GM23338 (cell line): ENCODE measurements around the gene ACSBG1.

Source experiments
- CTCF ChIP-seq, 2 experiments: fragments of 200-600 bp in 1 of 2; sonication (generic) in 1 of 2; conservative IDR thresholded peaks; 2 replicates each; pipeline versions ENCODE4 v1.5.1 to v1.6.1; 2016 to 2017; ENCODE audit warnings: antibody characterized with exemption in 2 of 2, low read depth in 2 of 2, mild to moderate bottlenecking in 2 of 2, moderate library complexity in 1 of 2
- EZH2 ChIP-seq: fragments of 200-600 bp; sonication (generic); IDR thresholded peaks from one replicate; pipeline ENCODE4 v1.8.0; 2017; ENCODE audit warnings: antibody characterized with exemption, mild to moderate bottlenecking, low read depth; ENCODE audit not compliant: unreplicated experiment
- EZH2phosphoT487 ChIP-seq: fragments of 200-600 bp; sonication (generic); IDR thresholded peaks from one replicate; pipeline ENCODE4 v1.8.1; 2018; ENCODE audit warnings: antibody characterized with exemption; ENCODE audit not compliant: unreplicated experiment
- POLR2AphosphoS5 ChIP-seq: IDR thresholded peaks from 2 replicates; pipeline ENCODE4 v1.6.1; 2016; ENCODE audit warnings: antibody characterized with exemption, low read depth
- ZNF331 ChIP-seq: fragments of 250-450 bp; sonication (Bioruptor Pico); IDR thresholded peaks from 2 replicates; pipeline ENCODE4 v1.5.0; 2020; ENCODE audit warnings: low read depth, mild to moderate bottlenecking, moderate library complexity
- TF ChIP-seq, protein P1 (sequence below): IDR thresholded peaks from 2 replicates; pipeline ENCODE4 v1.6.1; 2016; ENCODE audit warnings: antibody characterized with exemption

- no peak for TF ChIP-seq EZH2
- no peak for TF ChIP-seq POLR2AphosphoS5
- no peak for TF ChIP-seq CTCF (conservative IDR thresholded peaks at IDR 0.05; ENCODE audit: low read depth in 2 of 2)
- TF ChIP-seq, protein P1, sequence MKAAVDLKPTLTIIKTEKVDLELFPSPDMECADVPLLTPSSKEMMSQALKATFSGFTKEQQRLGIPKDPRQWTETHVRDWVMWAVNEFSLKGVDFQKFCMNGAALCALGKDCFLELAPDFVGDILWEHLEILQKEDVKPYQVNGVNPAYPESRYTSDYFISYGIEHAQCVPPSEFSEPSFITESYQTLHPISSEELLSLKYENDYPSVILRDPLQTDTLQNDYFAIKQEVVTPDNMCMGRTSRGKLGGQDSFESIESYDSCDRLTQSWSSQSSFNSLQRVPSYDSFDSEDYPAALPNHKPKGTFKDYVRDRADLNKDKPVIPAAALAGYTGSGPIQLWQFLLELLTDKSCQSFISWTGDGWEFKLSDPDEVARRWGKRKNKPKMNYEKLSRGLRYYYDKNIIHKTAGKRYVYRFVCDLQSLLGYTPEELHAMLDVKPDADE, result no peak
- no peak for TF ChIP-seq ZNF331 (CRISPR knock-in tag)
- TF ChIP-seq EZH2phosphoT487, result no peak
These were observed 41.9 kb upstream of the ACSBG1 start for GRCh38 chr15:78276064-78276943.
